ENCODE measurements around the gene DAP.

Gene DAP

DNA sequence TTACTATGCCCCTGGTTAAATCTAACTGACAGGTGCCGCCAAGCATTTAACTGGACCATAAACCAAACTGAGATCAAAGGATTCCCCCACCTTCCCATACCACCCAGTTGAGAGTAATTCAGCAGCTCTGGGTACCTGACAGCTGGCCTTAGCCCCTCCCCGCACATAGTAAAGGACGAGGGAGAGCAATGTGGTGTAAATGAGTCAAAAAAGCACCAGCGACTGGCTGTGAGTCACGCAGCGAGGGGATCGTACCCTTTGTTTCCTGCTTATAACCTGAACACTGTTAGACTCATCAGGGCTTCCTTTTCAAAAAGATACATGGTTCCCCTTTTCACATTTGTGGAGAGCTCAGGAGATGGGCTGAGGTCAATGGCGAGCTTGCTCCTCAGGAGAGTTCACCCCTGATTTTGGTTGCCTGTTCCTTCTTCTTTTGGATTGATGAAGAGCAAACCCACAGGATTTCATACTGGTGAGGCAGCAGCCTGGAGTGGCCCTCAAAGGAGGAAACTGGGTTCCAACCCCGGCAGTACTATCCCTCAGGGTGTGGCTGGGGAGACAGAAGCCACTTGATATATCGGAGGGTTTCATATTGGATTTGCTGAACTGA is 125.7 kb downstream of the DAP start:
- peak; percentile 81 for ATAC-seq
- TF ChIP-seq ZNF565 (CRISPR knock-in tag; conservative IDR thresholded peaks at IDR 0.05; ENCODE audit: low read depth) (no peak), ISL1 (CRISPR knock-in tag; IDR thresholded peaks at IDR 0.05) (no peak), TOX (CRISPR knock-in tag; IDR thresholded peaks at IDR 0.05; ENCODE audit: borderline replicate concordance) (no peak), ZC3H10 (CRISPR knock-in tag; IDR thresholded peaks at IDR 0.05) (no peak), ZNF70 (CRISPR knock-in tag; IDR thresholded peaks at IDR 0.05) (no peak), TCF4 (CRISPR knock-in tag; IDR thresholded peaks at IDR 0.05; ENCODE audit: borderline replicate concordance) (no peak)
- TF ChIP-seq, protein P1, sequence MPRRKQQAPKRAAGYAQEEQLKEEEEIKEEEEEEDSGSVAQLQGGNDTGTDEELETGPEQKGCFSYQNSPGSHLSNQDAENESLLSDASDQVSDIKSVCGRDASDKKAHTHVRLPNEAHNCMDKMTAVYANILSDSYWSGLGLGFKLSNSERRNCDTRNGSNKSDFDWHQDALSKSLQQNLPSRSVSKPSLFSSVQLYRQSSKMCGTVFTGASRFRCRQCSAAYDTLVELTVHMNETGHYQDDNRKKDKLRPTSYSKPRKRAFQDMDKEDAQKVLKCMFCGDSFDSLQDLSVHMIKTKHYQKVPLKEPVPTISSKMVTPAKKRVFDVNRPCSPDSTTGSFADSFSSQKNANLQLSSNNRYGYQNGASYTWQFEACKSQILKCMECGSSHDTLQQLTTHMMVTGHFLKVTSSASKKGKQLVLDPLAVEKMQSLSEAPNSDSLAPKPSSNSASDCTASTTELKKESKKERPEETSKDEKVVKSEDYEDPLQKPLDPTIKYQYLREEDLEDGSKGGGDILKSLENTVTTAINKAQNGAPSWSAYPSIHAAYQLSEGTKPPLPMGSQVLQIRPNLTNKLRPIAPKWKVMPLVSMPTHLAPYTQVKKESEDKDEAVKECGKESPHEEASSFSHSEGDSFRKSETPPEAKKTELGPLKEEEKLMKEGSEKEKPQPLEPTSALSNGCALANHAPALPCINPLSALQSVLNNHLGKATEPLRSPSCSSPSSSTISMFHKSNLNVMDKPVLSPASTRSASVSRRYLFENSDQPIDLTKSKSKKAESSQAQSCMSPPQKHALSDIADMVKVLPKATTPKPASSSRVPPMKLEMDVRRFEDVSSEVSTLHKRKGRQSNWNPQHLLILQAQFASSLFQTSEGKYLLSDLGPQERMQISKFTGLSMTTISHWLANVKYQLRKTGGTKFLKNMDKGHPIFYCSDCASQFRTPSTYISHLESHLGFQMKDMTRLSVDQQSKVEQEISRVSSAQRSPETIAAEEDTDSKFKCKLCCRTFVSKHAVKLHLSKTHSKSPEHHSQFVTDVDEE (CRISPR knock-in tag; IDR thresholded peaks at IDR 0.05), result no peak
- TF ChIP-seq, protein P2, sequence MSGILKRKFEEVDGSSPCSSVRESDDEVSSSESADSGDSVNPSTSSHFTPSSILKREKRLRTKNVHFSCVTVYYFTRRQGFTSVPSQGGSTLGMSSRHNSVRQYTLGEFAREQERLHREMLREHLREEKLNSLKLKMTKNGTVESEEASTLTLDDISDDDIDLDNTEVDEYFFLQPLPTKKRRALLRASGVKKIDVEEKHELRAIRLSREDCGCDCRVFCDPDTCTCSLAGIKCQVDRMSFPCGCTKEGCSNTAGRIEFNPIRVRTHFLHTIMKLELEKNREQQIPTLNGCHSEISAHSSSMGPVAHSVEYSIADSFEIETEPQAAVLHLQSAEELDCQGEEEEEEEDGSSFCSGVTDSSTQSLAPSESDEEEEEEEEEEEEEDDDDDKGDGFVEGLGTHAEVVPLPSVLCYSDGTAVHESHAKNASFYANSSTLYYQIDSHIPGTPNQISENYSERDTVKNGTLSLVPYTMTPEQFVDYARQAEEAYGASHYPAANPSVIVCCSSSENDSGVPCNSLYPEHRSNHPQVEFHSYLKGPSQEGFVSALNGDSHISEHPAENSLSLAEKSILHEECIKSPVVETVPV (CRISPR knock-in tag; IDR thresholded peaks at IDR 0.05), result no peak
- TF ChIP-seq, protein P3, sequence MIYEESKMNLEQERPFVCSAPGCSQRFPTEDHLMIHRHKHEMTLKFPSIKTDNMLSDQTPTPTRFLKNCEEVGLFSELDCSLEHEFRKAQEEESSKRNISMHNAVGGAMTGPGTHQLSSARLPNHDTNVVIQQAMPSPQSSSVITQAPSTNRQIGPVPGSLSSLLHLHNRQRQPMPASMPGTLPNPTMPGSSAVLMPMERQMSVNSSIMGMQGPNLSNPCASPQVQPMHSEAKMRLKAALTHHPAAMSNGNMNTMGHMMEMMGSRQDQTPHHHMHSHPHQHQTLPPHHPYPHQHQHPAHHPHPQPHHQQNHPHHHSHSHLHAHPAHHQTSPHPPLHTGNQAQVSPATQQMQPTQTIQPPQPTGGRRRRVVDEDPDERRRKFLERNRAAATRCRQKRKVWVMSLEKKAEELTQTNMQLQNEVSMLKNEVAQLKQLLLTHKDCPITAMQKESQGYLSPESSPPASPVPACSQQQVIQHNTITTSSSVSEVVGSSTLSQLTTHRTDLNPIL (CRISPR knock-in tag; IDR thresholded peaks at IDR 0.05; ENCODE audit: low read depth), result no peak

DNA sequence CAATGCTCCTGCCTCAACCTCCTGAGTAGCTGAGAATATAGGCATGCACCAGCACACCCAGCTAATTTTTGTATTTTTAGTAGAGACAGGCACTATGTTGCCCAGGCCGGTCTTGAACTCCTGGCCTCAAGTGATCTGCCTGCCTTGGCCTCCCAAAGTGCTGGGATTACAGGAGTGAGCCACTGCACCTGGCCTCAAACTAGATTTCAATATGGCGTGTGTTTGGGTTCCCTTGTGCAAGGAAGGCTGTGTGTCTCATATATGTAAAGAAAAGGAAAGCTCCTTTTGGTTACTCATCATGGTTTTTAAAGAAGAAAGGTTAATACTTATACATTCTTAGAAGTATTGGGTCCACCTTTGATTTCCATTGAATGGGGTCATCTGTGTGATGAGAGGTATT is 126.5 kb downstream of the DAP start:
- TF ChIP-seq SNAI2 (CRISPR knock-in tag; IDR thresholded peaks at IDR 0.05), result no peak
- TF ChIP-seq OSR1 (CRISPR knock-in tag; IDR thresholded peaks at IDR 0.05), result no peak
- no peak for TF ChIP-seq TCF4 (CRISPR knock-in tag; IDR thresholded peaks at IDR 0.05; ENCODE audit: borderline replicate concordance)
- TF ChIP-seq CSDC2 (CRISPR knock-in tag; IDR thresholded peaks at IDR 0.05), result no peak
- TF ChIP-seq GLIS3 (CRISPR knock-in tag; IDR thresholded peaks at IDR 0.05), result no peak
- TF ChIP-seq, protein P2 (CRISPR knock-in tag; IDR thresholded peaks at IDR 0.05), result no peak
- TF ChIP-seq, protein P4, sequence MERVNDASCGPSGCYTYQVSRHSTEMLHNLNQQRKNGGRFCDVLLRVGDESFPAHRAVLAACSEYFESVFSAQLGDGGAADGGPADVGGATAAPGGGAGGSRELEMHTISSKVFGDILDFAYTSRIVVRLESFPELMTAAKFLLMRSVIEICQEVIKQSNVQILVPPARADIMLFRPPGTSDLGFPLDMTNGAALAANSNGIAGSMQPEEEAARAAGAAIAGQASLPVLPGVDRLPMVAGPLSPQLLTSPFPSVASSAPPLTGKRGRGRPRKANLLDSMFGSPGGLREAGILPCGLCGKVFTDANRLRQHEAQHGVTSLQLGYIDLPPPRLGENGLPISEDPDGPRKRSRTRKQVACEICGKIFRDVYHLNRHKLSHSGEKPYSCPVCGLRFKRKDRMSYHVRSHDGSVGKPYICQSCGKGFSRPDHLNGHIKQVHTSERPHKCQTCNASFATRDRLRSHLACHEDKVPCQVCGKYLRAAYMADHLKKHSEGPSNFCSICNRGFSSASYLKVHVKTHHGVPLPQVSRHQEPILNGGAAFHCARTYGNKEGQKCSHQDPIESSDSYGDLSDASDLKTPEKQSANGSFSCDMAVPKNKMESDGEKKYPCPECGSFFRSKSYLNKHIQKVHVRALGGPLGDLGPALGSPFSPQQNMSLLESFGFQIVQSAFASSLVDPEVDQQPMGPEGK (CRISPR knock-in tag; IDR thresholded peaks at IDR 0.05; ENCODE audit: borderline replicate concordance), result no peak
- no peak for TF ChIP-seq ISL1 (CRISPR knock-in tag; IDR thresholded peaks at IDR 0.05)
- TF ChIP-seq RARB (CRISPR knock-in tag; IDR thresholded peaks at IDR 0.05), result no peak
- TF ChIP-seq ESRRG (CRISPR knock-in tag; IDR thresholded peaks at IDR 0.05), result no peak
- no peak for TF ChIP-seq ZFP3 (CRISPR knock-in tag; IDR thresholded peaks at IDR 0.05)
- no peak for TF ChIP-seq PPARA (CRISPR knock-in tag; IDR thresholded peaks at IDR 0.05; ENCODE audit: borderline replicate concordance)

DNA sequence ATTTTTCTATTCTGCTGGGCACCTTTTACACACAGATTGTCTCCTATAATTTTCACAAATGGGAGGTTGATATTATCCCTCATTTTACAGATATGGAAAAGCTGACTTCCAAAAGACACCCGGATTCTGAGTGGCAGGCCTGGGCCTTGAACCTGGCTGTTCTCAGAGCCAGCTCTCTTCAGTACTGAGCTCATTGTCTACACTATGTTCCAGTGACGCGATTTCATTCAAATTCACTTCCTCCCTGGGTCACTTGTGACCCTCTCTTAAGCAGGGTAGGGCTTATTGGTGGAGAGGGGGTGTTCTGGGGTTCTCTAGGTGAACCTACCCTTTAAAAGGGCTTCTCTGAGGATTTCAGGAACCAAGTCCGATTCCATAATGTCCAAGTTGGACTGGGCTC is 127.0 kb downstream of the DAP start:
- TF ChIP-seq, protein P5, sequence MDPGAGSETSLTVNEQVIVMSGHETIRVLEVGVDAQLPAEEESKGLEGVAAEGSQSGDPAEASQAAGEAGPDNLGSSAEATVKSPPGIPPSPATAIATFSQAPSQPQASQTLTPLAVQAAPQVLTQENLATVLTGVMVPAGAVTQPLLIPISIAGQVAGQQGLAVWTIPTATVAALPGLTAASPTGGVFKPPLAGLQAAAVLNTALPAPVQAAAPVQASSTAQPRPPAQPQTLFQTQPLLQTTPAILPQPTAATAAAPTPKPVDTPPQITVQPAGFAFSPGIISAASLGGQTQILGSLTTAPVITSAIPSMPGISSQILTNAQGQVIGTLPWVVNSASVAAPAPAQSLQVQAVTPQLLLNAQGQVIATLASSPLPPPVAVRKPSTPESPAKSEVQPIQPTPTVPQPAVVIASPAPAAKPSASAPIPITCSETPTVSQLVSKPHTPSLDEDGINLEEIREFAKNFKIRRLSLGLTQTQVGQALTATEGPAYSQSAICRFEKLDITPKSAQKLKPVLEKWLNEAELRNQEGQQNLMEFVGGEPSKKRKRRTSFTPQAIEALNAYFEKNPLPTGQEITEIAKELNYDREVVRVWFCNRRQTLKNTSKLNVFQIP (CRISPR knock-in tag; IDR thresholded peaks at IDR 0.05; ENCODE audit: borderline replicate concordance, low read depth), result no peak
- no peak for TF ChIP-seq TOX (CRISPR knock-in tag; IDR thresholded peaks at IDR 0.05; ENCODE audit: borderline replicate concordance)
- TF ChIP-seq, protein P4 (CRISPR knock-in tag; IDR thresholded peaks at IDR 0.05; ENCODE audit: borderline replicate concordance), result no peak
- no peak for TF ChIP-seq ZC3H10 (CRISPR knock-in tag; IDR thresholded peaks at IDR 0.05)
- TF ChIP-seq BACH2 (CRISPR knock-in tag; IDR thresholded peaks at IDR 0.05; ENCODE audit: borderline replicate concordance), result no peak
- TF ChIP-seq ISL1 (CRISPR knock-in tag; IDR thresholded peaks at IDR 0.05), result no peak
- TF ChIP-seq RARB (CRISPR knock-in tag; IDR thresholded peaks at IDR 0.05), result no peak
- TF ChIP-seq ZNF565 (CRISPR knock-in tag; conservative IDR thresholded peaks at IDR 0.05; ENCODE audit: low read depth), result no peak
- no peak for TF ChIP-seq OSR1 (CRISPR knock-in tag; IDR thresholded peaks at IDR 0.05)
- no peak for TF ChIP-seq CSDC2 (CRISPR knock-in tag; IDR thresholded peaks at IDR 0.05)
- TF ChIP-seq ZFP30 (CRISPR knock-in tag; IDR thresholded peaks at IDR 0.05), result no peak
- TF ChIP-seq, protein P3 (CRISPR knock-in tag; IDR thresholded peaks at IDR 0.05; ENCODE audit: low read depth), result no peak
- TF ChIP-seq ARNTL (CRISPR knock-in tag; IDR thresholded peaks at IDR 0.05; ENCODE audit: borderline replicate concordance, low read depth), result no peak
- TF ChIP-seq ZNF70 (CRISPR knock-in tag; IDR thresholded peaks at IDR 0.05), result no peak
- TF ChIP-seq ZNF8 (CRISPR knock-in tag; IDR thresholded peaks at IDR 0.05), result no peak
- no peak for TF ChIP-seq SNAI2 (CRISPR knock-in tag; IDR thresholded peaks at IDR 0.05)
- no peak for ATAC-seq

More for the DNA sequence above, 126.5 kb downstream of the DAP start:
- no peak for ATAC-seq

All from SK-N-SH treated with all-trans-retinoic acid at 6 μM for 48 hours (cell line).